DMS153 (cell line): ENCODE data around the gene ZNF331.

ENCODE experiments used
- DNase-seq: peaks from one replicate; lab custom pipeline; 2025; lab: John Stamatoyannopoulos, UW

ZNF331 gene

DNA sequence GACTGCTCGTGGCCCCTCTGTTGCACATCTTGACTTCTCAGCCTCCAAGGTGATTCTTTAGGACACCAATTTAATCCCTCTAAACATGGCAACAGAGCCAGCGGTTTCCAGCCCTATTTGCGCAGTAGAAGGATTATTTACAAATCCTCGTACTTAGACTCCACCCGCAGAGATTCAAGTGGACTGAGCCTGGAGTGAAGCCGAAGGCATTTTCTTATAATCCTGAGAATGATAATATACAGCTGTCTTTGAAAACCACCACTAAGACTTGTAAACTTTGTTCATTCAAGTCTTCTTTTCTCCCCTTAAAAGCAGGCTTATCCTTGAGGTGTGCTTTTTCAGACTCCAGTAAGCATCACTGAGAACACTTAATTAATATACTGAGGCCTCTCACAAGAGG is 89.0 kb downstream of the ZNF331 start:
- DNase-seq, result no peak
